GM18505 (cell line): ENCODE data around the gene CIAO1.

ENCODE experiments used
- ATAC-seq: cut with Tn5 transposase; IDR thresholded peaks from one replicate; pipeline ENCODE4 v1.9.1; 2021; ENCODE audit not compliant: unreplicated experiment
- POLR2A ChIP-seq: IDR thresholded peaks from 4 replicates; pipeline ENCODE4 v1.6.1; 2011; ENCODE audit warnings: borderline replicate concordance; ENCODE audit not compliant: insufficient read depth, insufficient read length; ENCODE audit errors: extremely low read depth

The CIAO1 gene

GRCh38 chr2:96315400-96316071, 49.5 kb downstream of the CIAO1 start:
- no peak for ATAC-seq

GRCh38 chr2:96316999-96317398, 51.0 kb downstream of the CIAO1 start:
- ATAC-seq = no peak

More at GRCh38 chr2:96315400-96316071, 49.5 kb downstream of the CIAO1 start:
- TF ChIP-seq POLR2A = no peak

GRCh38 chr2:96317584-96317997, 51.6 kb downstream of the CIAO1 start:
- no peak for ATAC-seq
- TF ChIP-seq POLR2A = no peak

More at GRCh38 chr2:96316999-96317398, 51.0 kb downstream of the CIAO1 start:
- TF ChIP-seq POLR2A = no peak

- ATAC-seq = no peak
- TF ChIP-seq POLR2A = no peak
Observed at GRCh38 chr2:96318723-96319122, 52.7 kb downstream of the CIAO1 start.

GRCh38 chr2:96319396-96319795, 53.4 kb downstream of the CIAO1 start:
- no peak for ATAC-seq

GRCh38 chr2:96320326-96320725, 54.3 kb downstream of the CIAO1 start:
- no peak for TF ChIP-seq POLR2A
- no peak for ATAC-seq

More at GRCh38 chr2:96319396-96319795, 53.4 kb downstream of the CIAO1 start:
- no peak for TF ChIP-seq POLR2A

DNA sequence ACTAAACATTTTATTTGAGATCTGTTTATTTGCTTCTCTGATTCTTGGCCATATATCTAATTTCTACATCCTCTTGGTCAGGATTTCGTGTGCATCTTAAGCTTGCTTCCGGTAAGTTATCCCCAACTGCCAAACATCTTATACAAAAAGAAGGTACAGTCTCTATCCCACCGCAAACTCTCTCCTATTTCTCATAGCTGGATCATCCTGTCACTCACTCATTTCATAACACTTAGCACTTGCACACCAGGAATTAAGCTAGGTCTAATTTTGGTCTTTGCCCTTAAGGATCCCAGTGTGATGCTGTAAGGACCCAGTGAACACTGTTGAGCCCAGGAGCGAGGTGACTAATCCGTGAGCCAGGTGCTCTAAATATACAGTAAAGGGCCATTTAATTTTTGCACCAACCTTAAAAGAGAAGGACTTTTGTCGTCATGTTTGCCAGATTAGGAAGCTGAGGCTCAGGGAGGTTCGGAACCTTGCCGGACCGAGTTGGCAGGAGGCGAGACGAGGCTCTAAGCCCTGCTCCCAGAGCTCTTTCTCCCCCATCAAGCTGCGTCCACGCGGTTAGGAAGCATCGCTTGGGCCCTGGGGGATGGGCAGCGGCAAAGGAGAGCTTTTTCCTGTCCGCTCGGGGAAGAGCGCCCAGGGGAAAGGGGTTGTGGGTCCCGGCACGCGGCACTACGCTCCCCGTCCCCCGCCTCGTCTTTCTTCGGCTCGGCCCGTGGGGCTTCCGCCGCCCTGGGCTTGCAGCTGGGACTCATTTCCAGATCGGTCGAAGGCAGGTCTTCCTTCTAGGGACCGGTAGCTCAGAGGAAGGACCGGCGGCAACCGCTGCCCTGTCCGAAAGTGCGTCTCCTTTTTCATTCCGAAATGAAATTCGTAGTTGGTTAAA, 55.0 kb downstream of the CIAO1 start:
- no peak for TF ChIP-seq POLR2A
- peak; percentile 14 for ATAC-seq
